Head of caudate nucleus (tissue), 42 donors: ENCODE measurements around the gene KLF3.

Experiments
- DNase-seq, 42 donors: peaks; one replicate each; pipeline versions ENCODE4 v3.0.0 to v3.0.0-alpha.2; 2020 to 2021; ENCODE audit warnings: mixed read lengths in 7 of 42
- intact Hi-C: fragments of 100-400 bp; cut with DNase I; formaldehyde crosslinking; loops from one replicate; pipeline ENCODE4 v1.15.0; 2022

KLF3 gene

GRCh38 chr4:38684951-38685844 lies 21.2 kb downstream of the KLF3 start:
- intact Hi-C loops = no loop called here
- DNase-seq = no peak

DNA sequence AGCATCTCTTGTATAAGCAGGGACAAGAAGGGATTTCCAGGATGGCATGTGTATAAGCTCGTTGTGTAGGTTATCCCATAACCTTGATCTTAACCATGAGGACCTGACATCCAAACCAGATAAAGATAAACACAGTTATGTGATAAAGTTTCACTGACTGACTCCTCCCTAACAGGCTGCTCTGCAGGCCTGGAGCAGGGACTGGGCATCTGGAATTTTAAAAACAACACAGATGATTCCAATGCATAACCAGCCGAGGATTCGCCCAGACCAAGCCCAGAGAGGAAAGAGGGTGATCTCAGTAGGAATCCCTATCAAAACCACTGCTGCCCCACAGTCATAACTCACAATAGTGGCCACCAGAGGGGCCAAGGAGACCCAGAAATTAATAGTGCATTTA lies 22.7 kb downstream of the KLF3 start:
- no peak for DNase-seq
- intact Hi-C loops = no loop called here

DNA sequence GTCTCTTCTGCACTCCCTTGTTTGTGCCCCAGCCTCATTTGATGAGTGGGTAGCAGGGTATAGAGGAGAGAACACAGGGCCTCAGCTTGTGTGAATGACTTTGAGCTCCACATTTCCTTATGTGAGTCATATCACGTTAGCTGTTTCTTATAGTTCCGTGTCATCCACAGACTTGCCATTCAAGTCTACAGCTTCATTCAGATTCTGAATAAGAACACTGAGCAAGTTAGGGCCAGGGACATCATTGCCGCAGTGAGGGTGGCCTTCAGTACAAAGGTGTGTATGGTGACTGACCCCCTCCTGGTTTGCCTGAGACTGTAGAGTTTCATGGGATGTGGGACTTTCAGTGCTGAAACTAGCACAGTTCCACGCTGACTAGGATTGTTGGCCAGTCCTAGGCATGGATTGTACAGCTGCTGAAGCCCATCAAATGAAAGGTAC lies 23.6 kb downstream of the KLF3 start:
- DNase-seq = no peak
- intact Hi-C loops = no loop called here

GRCh38 chr4:38688676-38689355 lies 24.8 kb downstream of the KLF3 start:
- intact Hi-C loops = no loop called here
- DNase-seq = no peak

- DNase-seq = no peak
- intact Hi-C loops = no loop called here
These were observed 27.4 kb downstream of the KLF3 start for GRCh38 chr4:38691251-38692008.

DNA sequence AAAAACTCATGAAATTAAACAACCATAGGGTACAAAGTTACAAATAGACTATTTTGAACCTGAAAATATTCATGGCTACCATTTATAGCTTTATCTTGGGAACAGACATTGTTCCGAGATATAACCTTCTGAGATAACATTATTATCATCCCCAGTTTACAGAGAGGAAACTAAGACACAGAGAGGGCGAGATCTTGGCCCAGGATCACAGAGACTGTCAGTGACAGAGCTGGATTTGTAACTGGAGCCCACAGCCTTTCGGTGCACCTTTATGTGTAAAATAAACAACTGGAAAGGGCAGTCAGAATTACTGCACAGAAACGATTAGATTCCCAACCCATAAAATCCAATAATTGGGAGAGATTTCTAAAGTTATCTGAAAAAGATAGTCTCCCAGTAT lies 28.4 kb downstream of the KLF3 start:
- DNase-seq = no peak
- intact Hi-C loops = no loop called here

GRCh38 chr4:38693569-38693968 lies 29.6 kb downstream of the KLF3 start:
- intact Hi-C loops = no loop called here
- no peak for DNase-seq

- intact Hi-C loops = no loop called here
- DNase-seq = no peak
These were observed 30.3 kb downstream of the KLF3 start for GRCh38 chr4:38694330-38694729.

DNA sequence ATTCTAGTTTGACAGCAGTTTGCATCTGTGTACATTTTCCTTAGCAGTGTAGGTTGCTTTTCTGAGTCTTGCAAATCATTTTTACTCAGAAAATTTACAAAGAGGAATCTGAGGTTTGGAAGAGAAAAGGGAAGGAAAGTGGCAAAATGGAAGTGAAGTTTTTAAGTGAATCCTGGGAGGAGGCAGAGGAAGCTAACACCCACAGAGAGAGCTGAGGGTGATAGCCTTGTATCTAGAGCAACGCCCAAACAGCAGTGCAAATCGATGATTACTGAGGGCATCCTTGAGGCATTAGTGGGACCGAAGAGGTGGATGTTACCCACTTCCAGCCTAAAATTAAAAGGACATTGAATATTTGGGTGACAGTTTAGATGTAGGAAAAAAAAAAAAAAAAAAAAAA lies 31.8 kb downstream of the KLF3 start:
- DNase-seq = no peak
- intact Hi-C loops = no loop called here

- intact Hi-C loops = no loop called here
- DNase-seq = no peak
These were observed 32.7 kb downstream of the KLF3 start for GRCh38 chr4:38696697-38697096.

- intact Hi-C loops = no loop called here
- DNase-seq = no peak
These were observed 34.2 kb downstream of the KLF3 start for GRCh38 chr4:38698176-38698575.

DNA sequence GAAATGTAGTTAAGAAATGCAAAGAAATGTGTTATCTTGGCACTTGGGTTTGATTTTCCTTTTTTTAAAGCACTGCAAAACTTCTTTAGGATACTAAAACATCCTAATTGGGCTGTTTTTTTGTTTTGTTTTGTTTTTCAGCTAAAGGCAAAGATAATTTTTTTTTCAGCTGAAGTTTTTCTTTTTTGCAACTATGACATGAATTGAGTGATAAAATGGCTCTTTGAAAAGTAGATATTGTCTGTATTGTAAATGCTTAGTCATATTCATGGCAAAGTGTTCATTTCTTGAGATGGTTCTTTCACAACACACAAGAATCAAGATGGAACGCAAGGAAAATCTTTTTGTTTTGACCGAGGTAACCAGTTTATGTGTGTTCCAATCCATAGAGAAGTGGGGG lies 35.1 kb downstream of the KLF3 start:
- DNase-seq = no peak

GRCh38 chr4:38703635-38704034 lies 39.6 kb downstream of the KLF3 start:
- no peak for DNase-seq
- intact Hi-C loops = no loop called here

More for the DNA sequence above, 35.1 kb downstream of the KLF3 start:
- intact Hi-C loops = no loop called here

DNA sequence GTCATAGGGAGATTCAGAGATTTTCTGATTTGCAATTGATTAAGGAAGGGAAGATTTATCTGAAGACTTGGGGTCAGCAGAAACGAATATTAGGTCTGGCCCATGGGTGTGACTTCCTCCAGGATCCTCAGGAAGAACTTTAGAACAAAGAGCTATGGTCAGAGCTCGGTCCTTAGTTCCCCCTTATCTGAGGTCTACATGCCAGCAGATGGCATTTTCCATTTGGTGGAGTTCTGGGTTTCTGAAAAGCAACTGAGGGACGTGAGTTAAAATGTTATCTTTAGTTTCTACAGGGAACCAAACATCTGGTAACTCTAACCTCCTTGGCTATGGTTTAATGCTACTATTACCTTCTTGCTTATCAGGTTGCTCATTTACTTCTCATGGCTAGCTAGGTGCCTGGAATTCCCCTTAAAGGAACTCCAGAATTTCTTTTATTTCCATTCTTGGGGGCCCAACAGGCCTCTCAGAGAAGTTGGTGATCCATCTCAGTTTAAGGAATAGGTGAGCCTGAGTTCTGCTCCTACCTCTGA lies 40.7 kb downstream of the KLF3 start:
- no peak for DNase-seq
- intact Hi-C loops = no loop called here

GRCh38 chr4:38706301-38706700 lies 42.3 kb downstream of the KLF3 start:
- DNase-seq = no peak
- intact Hi-C loops = no loop called here

- no peak for DNase-seq
- intact Hi-C loops = no loop called here
These were observed 46.1 kb downstream of the KLF3 start for GRCh38 chr4:38710053-38710452.

DNA sequence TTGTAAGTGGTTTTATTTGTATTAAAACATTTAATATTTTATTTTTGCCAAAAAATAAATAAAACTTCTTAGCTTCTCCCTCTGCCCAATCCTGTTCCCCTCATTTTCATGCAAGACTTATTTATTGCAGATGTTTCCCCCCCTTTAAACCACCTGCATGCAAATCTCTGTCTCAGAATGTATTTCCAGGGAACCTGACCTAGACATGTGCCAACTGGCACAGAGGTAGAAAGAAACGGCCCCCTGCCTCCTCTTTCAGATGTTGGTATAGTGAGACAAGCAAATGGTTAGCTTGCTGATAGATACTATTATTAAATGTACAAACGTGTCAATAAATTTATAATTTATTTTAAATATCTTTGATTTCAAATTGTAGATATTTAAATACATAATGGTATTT lies 47.1 kb downstream of the KLF3 start:
- DNase-seq = no peak
- intact Hi-C loops = no loop called here

- intact Hi-C loops = no loop called here
- no peak for DNase-seq
These were observed 51.1 kb downstream of the KLF3 start for GRCh38 chr4:38715050-38715449.

GRCh38 chr4:38716256-38716655 lies 52.3 kb downstream of the KLF3 start:
- intact Hi-C loops = no loop called here
- no peak for DNase-seq

GRCh38 chr4:38717604-38718003 lies 53.6 kb downstream of the KLF3 start:
- intact Hi-C loops = no loop called here

More at GRCh38 chr4:38717604-38718003, 53.6 kb downstream of the KLF3 start:
- no peak for DNase-seq
